ENCODE data around the gene LRP8.

LRP8 gene

GRCh38 chr1:53348486-53349368 lies 20.9 kb upstream of the LRP8 start:
- no peak overlapping the region for H3K27ac Mint-ChIP-seq
- H3K9me3 Mint-ChIP-seq: no peaks in the 10 kb centered on the region
- H3K4me3 Mint-ChIP-seq: no peak overlapping the region
- no peaks in the 10 kb centered on the region for H3K4me1 Mint-ChIP-seq
- no peaks in the 10 kb centered on the region for H3K36me3 Mint-ChIP-seq
- H3K27me3 Mint-ChIP-seq: no peaks in the 10 kb centered on the region

- Mint-ChIP-seq H3K27ac (no peak overlapping the region), H3K9me3 (no peaks in the 10 kb centered on the region), H3K27me3 (no peaks in the 10 kb centered on the region), H3K36me3 (no peaks in the 10 kb centered on the region), H3K4me3 (no peak overlapping the region), H3K4me1 (no peaks in the 10 kb centered on the region)
Measured at GRCh38 chr1:53346814-53347176, 18.9 kb upstream of the LRP8 start.

- Mint-ChIP-seq H3K9me3 (no peaks in the 10 kb centered on the region), H3K4me3 (no peak overlapping the region), H3K27ac (no peak overlapping the region), H3K27me3 (no peaks in the 10 kb centered on the region), H3K36me3 (no peaks in the 10 kb centered on the region), H3K4me1 (peaks cover 4% of the 10 kb centered on the region)
Measured at GRCh38 chr1:53345996-53346813, 18.3 kb upstream of the LRP8 start.

- Mint-ChIP-seq H3K36me3 (no peaks in the 10 kb centered on the region), H3K27ac (no peak overlapping the region), H3K4me1 (peaks cover 11% of the 10 kb centered on the region), H3K4me3 (no peak overlapping the region), H3K27me3 (no peaks in the 10 kb centered on the region), H3K9me3 (no peaks in the 10 kb centered on the region)
Measured at GRCh38 chr1:53344921-53345838, 17.3 kb upstream of the LRP8 start.

GRCh38 chr1:53343831-53344668 lies 16.2 kb upstream of the LRP8 start:
- H3K36me3 Mint-ChIP-seq: no peaks in the 10 kb centered on the region
- H3K9me3 Mint-ChIP-seq: no peaks in the 10 kb centered on the region
- peaks cover 11% of the 10 kb centered on the region for H3K4me1 Mint-ChIP-seq
- no peak overlapping the region for H3K27ac Mint-ChIP-seq
- H3K4me3 Mint-ChIP-seq: no peak overlapping the region
- H3K27me3 Mint-ChIP-seq: no peaks in the 10 kb centered on the region

GRCh38 chr1:53342735-53343470 lies 15.0 kb upstream of the LRP8 start:
- Mint-ChIP-seq H3K27ac (no peak overlapping the region), H3K27me3 (no peaks in the 10 kb centered on the region), H3K9me3 (no peaks in the 10 kb centered on the region)

GRCh38 chr1:53341961-53342707 lies 14.3 kb upstream of the LRP8 start:
- Mint-ChIP-seq H3K4me1 (peaks cover 11% of the 10 kb centered on the region), H3K4me3 (no peak overlapping the region), H3K27ac (no peak overlapping the region), H3K36me3 (no peaks in the 10 kb centered on the region), H3K9me3 (no peaks in the 10 kb centered on the region), H3K27me3 (no peaks in the 10 kb centered on the region)

More at GRCh38 chr1:53342735-53343470, 15.0 kb upstream of the LRP8 start:
- Mint-ChIP-seq H3K36me3 (no peaks in the 10 kb centered on the region), H3K4me1 (peaks cover 11% of the 10 kb centered on the region), H3K4me3 (no peak overlapping the region)

- H3K9me3 Mint-ChIP-seq: no peaks in the 10 kb centered on the region
- H3K27ac Mint-ChIP-seq: peak overlapping the region; percentile 69
- no peak overlapping the region for H3K4me3 Mint-ChIP-seq
- peaks cover 11% of the 10 kb centered on the region for H3K4me1 Mint-ChIP-seq
- H3K36me3 Mint-ChIP-seq: no peaks in the 10 kb centered on the region
- H3K27me3 Mint-ChIP-seq: no peaks in the 10 kb centered on the region
Measured at GRCh38 chr1:53341521-53341895, 13.6 kb upstream of the LRP8 start.

GRCh38 chr1:53340660-53341520 lies 13.0 kb upstream of the LRP8 start:
- H3K27me3 Mint-ChIP-seq: no peaks in the 10 kb centered on the region
- peak overlapping the region; percentile 69 for H3K27ac Mint-ChIP-seq
- H3K9me3 Mint-ChIP-seq: no peaks in the 10 kb centered on the region
- no peak overlapping the region for H3K4me3 Mint-ChIP-seq
- peaks cover 11% of the 10 kb centered on the region for H3K4me1 Mint-ChIP-seq
- no peaks in the 10 kb centered on the region for H3K36me3 Mint-ChIP-seq

GRCh38 chr1:53339736-53340635 lies 12.1 kb upstream of the LRP8 start:
- H3K4me1 Mint-ChIP-seq: peaks cover 15% of the 10 kb centered on the region
- H3K27ac Mint-ChIP-seq: no peak overlapping the region
- H3K4me3 Mint-ChIP-seq: no peak overlapping the region
- H3K36me3 Mint-ChIP-seq: no peaks in the 10 kb centered on the region
- no peaks in the 10 kb centered on the region for H3K9me3 Mint-ChIP-seq
- no peaks in the 10 kb centered on the region for H3K27me3 Mint-ChIP-seq

GRCh38 chr1:53338423-53338822 lies 10.6 kb upstream of the LRP8 start:
- no peak overlapping the region for H3K27ac Mint-ChIP-seq
- no peaks in the 10 kb centered on the region for H3K36me3 Mint-ChIP-seq
- no peak overlapping the region for H3K4me3 Mint-ChIP-seq
- H3K9me3 Mint-ChIP-seq: no peaks in the 10 kb centered on the region
- peaks cover 20% of the 10 kb centered on the region for H3K4me1 Mint-ChIP-seq
- no peaks in the 10 kb centered on the region for H3K27me3 Mint-ChIP-seq

- Mint-ChIP-seq H3K9me3 (no peaks in the 10 kb centered on the region), H3K27ac (no peak overlapping the region), H3K36me3 (no peaks in the 10 kb centered on the region), H3K4me1 (peaks cover 20% of the 10 kb centered on the region), H3K4me3 (no peak overlapping the region), H3K27me3 (no peaks in the 10 kb centered on the region)
Measured at GRCh38 chr1:53337499-53337898, 9.6 kb upstream of the LRP8 start.

Data from activated naive CD4-positive, alpha-beta T cell treated with anti-CD3 and anti-CD28 coated beads, Interleukin-2, amount 50 U/mL, for 24 hours (primary cell).